Activated naive CD8-positive, alpha-beta T cell treated with anti-CD3 and anti-CD28 coated beads, Interleukin-2, amount 10 ng/mL, durations not matched to agents 7 days and 5 days (primary cell): ENCODE data around the gene CMKLR1. TPM values are rescaled to one million over a fixed set of nuclear protein-coding genes. Genes with fewer than 3 reads are reported as not detected.

ENCODE experiments used
- ATAC-seq: fragments of 150-1000 bp; cut with Tn5 transposase; one replicate; pipeline ENCODE4 v1.10.0; 2021; ENCODE audit warnings: low read depth, moderate library complexity
- POLR2A ChIA-PET: fragments of 350-600 bp; sonication (Branson Sonifier 250); formaldehyde crosslinking; loops from one replicate; lab custom pipeline; 2021; ENCODE audit warnings: antibody characterized with exemption; lab: Charles Lee
- DNase-seq: peaks from one replicate; pipeline ENCODE4 v3.0.0; 2021
- H3K27ac Mint-ChIP-seq: one replicate; pipeline ENCODE4 v1.8.0; 2022; ENCODE audit warnings: mild to moderate bottlenecking, mixed read lengths
- H3K27me3 Mint-ChIP-seq: one replicate; pipeline ENCODE4 v1.8.0; 2022; ENCODE audit warnings: mild to moderate bottlenecking, moderate library complexity, mixed read lengths
- H3K36me3 Mint-ChIP-seq: one replicate; pipeline ENCODE4 v1.8.0; 2021; ENCODE audit warnings: mild to moderate bottlenecking, mixed read lengths
- H3K4me1 Mint-ChIP-seq: one replicate; pipeline ENCODE4 v1.8.0; 2021; ENCODE audit warnings: mixed read lengths
- H3K4me3 Mint-ChIP-seq: one replicate; pipeline ENCODE4 v1.8.0; 2022; ENCODE audit warnings: mild to moderate bottlenecking, moderate library complexity, mixed read lengths
- H3K9me3 Mint-ChIP-seq: one replicate; pipeline ENCODE4 v1.8.0; 2021; ENCODE audit warnings: mixed read lengths
- total RNA-seq, 2 experiments: library from RNA; stranded (reverse); gene quantifications; one replicate each; pipeline ENCODE4 v1.2.3, GENCODE V29; 2021

Gene CMKLR1
- 1 to 10 TPM in 1 of 2 experiments, under 1 TPM in 1; 0.82 to 1.0 TPM for total RNA-seq

GRCh38 chr12:108338915-108339657, at the start of gene CMKLR1:
Gene CMKLR1, minus strand, starts transcription at chr12:108339311. Its CDS starts 45,720 bp downstream, at chr12:108293591.
- Mint-ChIP-seq H3K27ac (no peak within 1 kb of the TSS), H3K4me3 (no peak within 1 kb of the TSS), H3K4me1 (peaks cover 2% of the 10 kb centered on the region), H3K36me3 (no peaks in the 10 kb centered on the region), H3K9me3 (no peaks in the 10 kb centered on the region), H3K27me3 (peaks cover 40% of the 10 kb centered on the region)
- no peak for DNase-seq
- ATAC-seq = no peak
- POLR2A ChIA-PET = no interaction called here

- Mint-ChIP-seq H3K4me3 (no peak overlapping the region), H3K27me3 (peaks cover 2% of the 10 kb centered on the region), H3K9me3 (no peaks in the 10 kb centered on the region), H3K36me3 (no peaks in the 10 kb centered on the region), H3K4me1 (no peaks in the 10 kb centered on the region), H3K27ac (no peak overlapping the region)
- DNase-seq (no peak), ATAC-seq (no peak)
- POLR2A ChIA-PET = no interaction called here
Measured at GRCh38 chr12:108387771-108388170, 48.7 kb upstream of the CMKLR1 start.

- Mint-ChIP-seq H3K4me3 (no peak overlapping the region), H3K4me1 (no peaks in the 10 kb centered on the region), H3K36me3 (no peaks in the 10 kb centered on the region), H3K9me3 (no peaks in the 10 kb centered on the region), H3K27ac (no peak overlapping the region), H3K27me3 (peaks cover 1% of the 10 kb centered on the region)
- POLR2A ChIA-PET = no interaction called here
- ATAC-seq (no peak), DNase-seq (no peak)
Measured at GRCh38 chr12:108386709-108387360, 47.7 kb upstream of the CMKLR1 start.

GRCh38 chr12:108382437-108382801, 43.3 kb upstream of the CMKLR1 start:
- Mint-ChIP-seq H3K4me1 (no peaks in the 10 kb centered on the region), H3K9me3 (no peaks in the 10 kb centered on the region), H3K36me3 (no peaks in the 10 kb centered on the region), H3K4me3 (no peak overlapping the region), H3K27ac (no peak overlapping the region), H3K27me3 (peaks cover 4% of the 10 kb centered on the region)
- DNase-seq (no peak), ATAC-seq (no peak)
- POLR2A ChIA-PET = no interaction called here

GRCh38 chr12:108381787-108382436, 42.8 kb upstream of the CMKLR1 start:
- Mint-ChIP-seq H3K4me1 (no peaks in the 10 kb centered on the region), H3K9me3 (no peaks in the 10 kb centered on the region), H3K27me3 (peaks cover 8% of the 10 kb centered on the region), H3K36me3 (no peaks in the 10 kb centered on the region), H3K4me3 (no peak overlapping the region), H3K27ac (no peak overlapping the region)
- POLR2A ChIA-PET = no interaction called here
- ATAC-seq (no peak), DNase-seq (no peak)

GRCh38 chr12:108380382-108380781, 41.3 kb upstream of the CMKLR1 start:
- ATAC-seq = no peak
- Mint-ChIP-seq H3K4me3 (no peak overlapping the region), H3K4me1 (no peaks in the 10 kb centered on the region), H3K27me3 (peaks cover 9% of the 10 kb centered on the region), H3K36me3 (no peaks in the 10 kb centered on the region), H3K27ac (no peak overlapping the region), H3K9me3 (peaks cover 2% of the 10 kb centered on the region)
- DNase-seq = no peak
- POLR2A ChIA-PET = no interaction called here

- H3K27me3 Mint-ChIP-seq = peaks cover 9% of the 10 kb centered on the region
- H3K9me3 Mint-ChIP-seq = peaks cover 2% of the 10 kb centered on the region
- no peak for ATAC-seq
- H3K4me1 Mint-ChIP-seq = no peaks in the 10 kb centered on the region
- POLR2A ChIA-PET = no interaction called here
- H3K36me3 Mint-ChIP-seq = no peaks in the 10 kb centered on the region
- no peak overlapping the region for H3K27ac Mint-ChIP-seq
- H3K4me3 Mint-ChIP-seq = no peak overlapping the region
- DNase-seq = no peak
Measured at GRCh38 chr12:108379823-108380222, 40.7 kb upstream of the CMKLR1 start.

- Mint-ChIP-seq H3K4me1 (no peaks in the 10 kb centered on the region), H3K36me3 (no peaks in the 10 kb centered on the region), H3K9me3 (peaks cover 4% of the 10 kb centered on the region), H3K27me3 (peaks cover 9% of the 10 kb centered on the region), H3K27ac (no peak overlapping the region), H3K4me3 (no peak overlapping the region)
- DNase-seq (no peak), ATAC-seq (no peak)
- POLR2A ChIA-PET = no interaction called here
Measured at GRCh38 chr12:108378926-108379325, 39.8 kb upstream of the CMKLR1 start.

GRCh38 chr12:108377260-108377659, 38.1 kb upstream of the CMKLR1 start:
- no peaks in the 10 kb centered on the region for H3K4me1 Mint-ChIP-seq
- H3K27me3 Mint-ChIP-seq = peaks cover 9% of the 10 kb centered on the region
- ATAC-seq (no peak), DNase-seq (no peak)
- no peak overlapping the region for H3K4me3 Mint-ChIP-seq
- H3K27ac Mint-ChIP-seq = no peak overlapping the region
- peaks cover 10% of the 10 kb centered on the region for H3K9me3 Mint-ChIP-seq
- H3K36me3 Mint-ChIP-seq = no peaks in the 10 kb centered on the region
- POLR2A ChIA-PET = no interaction called here

GRCh38 chr12:108375986-108376663, 37.0 kb upstream of the CMKLR1 start:
- no peak for ATAC-seq
- H3K4me1 Mint-ChIP-seq = no peaks in the 10 kb centered on the region
- POLR2A ChIA-PET = no interaction called here
- H3K27ac Mint-ChIP-seq = no peak overlapping the region
- H3K36me3 Mint-ChIP-seq = no peaks in the 10 kb centered on the region
- H3K9me3 Mint-ChIP-seq = peaks cover 10% of the 10 kb centered on the region
- no peak overlapping the region for H3K4me3 Mint-ChIP-seq
- peaks cover 9% of the 10 kb centered on the region for H3K27me3 Mint-ChIP-seq
- no peak for DNase-seq

GRCh38 chr12:108374596-108375320, 35.6 kb upstream of the CMKLR1 start:
- Mint-ChIP-seq H3K9me3 (peaks cover 10% of the 10 kb centered on the region), H3K4me1 (no peaks in the 10 kb centered on the region), H3K27ac (no peak overlapping the region), H3K36me3 (no peaks in the 10 kb centered on the region), H3K27me3 (peaks cover 9% of the 10 kb centered on the region), H3K4me3 (no peak overlapping the region)
- POLR2A ChIA-PET = no interaction called here
- ATAC-seq (no peak), DNase-seq (no peak)

- no peaks in the 10 kb centered on the region for H3K4me1 Mint-ChIP-seq
- POLR2A ChIA-PET = no interaction called here
Measured at GRCh38 chr12:108373111-108373510, 34.0 kb upstream of the CMKLR1 start.

GRCh38 chr12:108371801-108372344, 32.8 kb upstream of the CMKLR1 start:
- POLR2A ChIA-PET = no interaction called here
- Mint-ChIP-seq H3K9me3 (peaks cover 10% of the 10 kb centered on the region), H3K27ac (no peak overlapping the region), H3K4me1 (no peaks in the 10 kb centered on the region), H3K4me3 (no peak overlapping the region), H3K27me3 (peaks cover 1% of the 10 kb centered on the region), H3K36me3 (no peaks in the 10 kb centered on the region)
- no peak for ATAC-seq
- no peak for DNase-seq

More at GRCh38 chr12:108373111-108373510, 34.0 kb upstream of the CMKLR1 start:
- Mint-ChIP-seq H3K36me3 (no peaks in the 10 kb centered on the region), H3K27me3 (peaks cover 9% of the 10 kb centered on the region), H3K27ac (no peak overlapping the region), H3K9me3 (peaks cover 10% of the 10 kb centered on the region), H3K4me3 (no peak overlapping the region)
- no peak for ATAC-seq
- no peak for DNase-seq
